Head of caudate nucleus (tissue), 42 donors: ENCODE data around the gene MEGF6.

Source experiments
- DNase-seq, 42 donors: peaks; one replicate each; pipeline versions ENCODE4 v3.0.0 to v3.0.0-alpha.2; 2020 to 2021; ENCODE audit warnings: mixed read lengths in 7 of 42
- intact Hi-C: fragments of 100-400 bp; cut with DNase I; formaldehyde crosslinking; loops from one replicate; pipeline ENCODE4 v1.15.0; 2022

MEGF6 gene

GRCh38 chr1:3540876-3541275 lies 70.4 kb downstream of the MEGF6 start:
- intact Hi-C loops = no loop called here
- DNase-seq = no peak

GRCh38 chr1:3539707-3540425 lies 71.4 kb downstream of the MEGF6 start:
- DNase-seq = peak in 26 of 42 donors; percentile 14 to 65 (median 32)
- intact Hi-C loops = no loop called here

GRCh38 chr1:3537359-3537758 lies 73.9 kb downstream of the MEGF6 start:
- no peak for DNase-seq
- intact Hi-C loops = no loop called here

GRCh38 chr1:3536420-3537195 lies 74.7 kb downstream of the MEGF6 start:
- no peak for DNase-seq
- intact Hi-C loops = no loop called here

- DNase-seq = no peak
- intact Hi-C loops = no loop called here
These were observed 75.6 kb downstream of the MEGF6 start for GRCh38 chr1:3535732-3536131.

- intact Hi-C loops = no loop called here
- no peak for DNase-seq
These were observed 76.3 kb downstream of the MEGF6 start for GRCh38 chr1:3534803-3535637.

GRCh38 chr1:3533067-3534048 lies 78.0 kb downstream of the MEGF6 start:
- no peak for DNase-seq

GRCh38 chr1:3531928-3532327 lies 79.4 kb downstream of the MEGF6 start:
- DNase-seq = peak in 1 of 42 donors; percentile 14
- intact Hi-C loops = no loop called here

More at GRCh38 chr1:3533067-3534048, 78.0 kb downstream of the MEGF6 start:
- intact Hi-C loops = no loop called here

- intact Hi-C loops = no loop called here
- peak in 41 of 42 donors; percentile 34 to 86 (median 67) for DNase-seq
These were observed 80.1 kb downstream of the MEGF6 start for GRCh38 chr1:3530926-3531818.

GRCh38 chr1:3530086-3530925 lies 81.0 kb downstream of the MEGF6 start:
- no peak for DNase-seq
- intact Hi-C loops = no loop called here

- intact Hi-C loops = no loop called here
- DNase-seq = peak in 22 of 42 donors; percentile 8 to 55 (median 36)
These were observed 82.1 kb downstream of the MEGF6 start for GRCh38 chr1:3529099-3529729.

- intact Hi-C loops = no loop called here
- DNase-seq = no peak
These were observed 83.5 kb downstream of the MEGF6 start for GRCh38 chr1:3527774-3528173.

GRCh38 chr1:3525551-3526482 lies 85.5 kb downstream of the MEGF6 start:
- intact Hi-C loops = no loop called here
- DNase-seq = no peak

GRCh38 chr1:3524556-3525203 lies 86.6 kb downstream of the MEGF6 start:
- intact Hi-C loops = no loop called here
- DNase-seq = no peak

- no peak for DNase-seq
- intact Hi-C loops = no loop called here
These were observed 87.3 kb downstream of the MEGF6 start for GRCh38 chr1:3523980-3524379.
